ENCODE data around the gene GPR161. TPM values are rescaled to one million over a fixed set of nuclear protein-coding genes. Genes with fewer than 3 reads are reported as not detected.
A peak's percentile ranks its signal among the peaks of the same experiment; 100 is the strongest.
"Not testable (repeated sequence)": the region's sequence is repeated elsewhere in the genome, so short reads cannot be mapped to it uniquely, and the experiment has no call there.

The GPR161 gene
- total and polyA plus RNA-seq, 9 of the 15 experiments (the other 6 are each of a cell fraction or from before 2014, with no cell fraction given) = 0.15 to 2.4 (median 0.76) TPM

- H3K9me1 ChIP-seq (ENCODE audit: control insufficient read depth, insufficient read depth, low read length); intact Hi-C loops (cut with micrococcal nuclease); H3K27me3 ChIP-seq (ENCODE audit: control insufficient read depth in 2 of 2, insufficient read depth in 2 of 2, low read length in 2 of 2); H3K9me3 ChIP-seq (replicated peaks; ENCODE audit: control insufficient read depth, insufficient read depth, low read depth, low read length); H3K4me3 ChIP-seq; H2AFZ ChIP-seq (ENCODE audit: low read depth, low read length); DNase-seq (ENCODE audit: extremely low read depth in 1 of 4, low spot score in 3 of 4); H3K4me1 ChIP-seq (replicated peaks in 1 of 2; ENCODE audit: control insufficient read depth in 2 of 2, insufficient read depth in 2 of 2, low read length in 2 of 2); FAIRE-seq; in situ Hi-C loops (cut with MboI); H3K4me2 ChIP-seq (ENCODE audit: insufficient read depth, low read length); H3K79me2 ChIP-seq (ENCODE audit: control insufficient read depth, insufficient read depth, low read length); BruUV-seq (replicated peaks); H4K20me1 ChIP-seq (replicated peaks; ENCODE audit: control insufficient read depth, insufficient read depth, low read length); H3K9ac ChIP-seq (ENCODE audit: insufficient read depth in 1 of 2, low read depth in 2 of 2, low read length in 2 of 2); H3K27ac ChIP-seq (ENCODE audit: extremely low read depth, low read depth, low read length); CTCF ChIA-PET (ENCODE audit: low intra/inter-chr PET ratio): not testable (repeated sequence)
- peak; percentile 74 for ATAC-seq
- peaks cover 66% of the 10 kb centered on the region for H3K36me3 ChIP-seq (ENCODE audit: control insufficient read depth, insufficient read depth, low read length)
- 80% methylated on average over 19 of the region's 35 CpGs for whole genome bisulfite sequencing (ENCODE audit: insufficient coverage, low coverage, missing lambda C conversion rate)
- POLR2A ChIA-PET = interaction anchor here (1.9 kb wide), 1 partner anchor 9 kb away, joined by 8 read pairs; no protein-coding TSS in a partner anchor
- TF ChIP-seq POLR2G (IDR thresholded peaks at IDR 0.05; ENCODE audit: low read depth, low read length) = 0 out of 2 replicates have a peak, but pooled peaks have one; percentile 21
Observed at GRCh38 chr1:168056152-168056551, 80.6 kb downstream of the GPR161 start.

GRCh38 chr1:168054117-168054516 is 82.6 kb downstream of the GPR161 start:
- ChIA-PET POLR2A (interaction anchor here (1.2 to 1.9 kb wide), 2 partner anchors 10 to 11 kb away, joined by 3 to 8 read pairs; no protein-coding TSS in a partner anchor), CTCF (ENCODE audit: low intra/inter-chr PET ratio) (no interaction called here)
- no TSS peak for BruUV-seq (replicated peaks)
- DNase-seq (ENCODE audit: extremely low read depth in 1 of 4, low spot score in 3 of 4) = no peak
- WGBS (ENCODE audit: insufficient coverage, low coverage, missing lambda C conversion rate) = 82% methylated on average over 3 of the region's 3 CpGs
- no peaks in the 10 kb centered on the region for H4K20me1 ChIP-seq (replicated peaks; ENCODE audit: control insufficient read depth, insufficient read depth, low read length)
- intact Hi-C loops (cut with micrococcal nuclease) = no loop called here
- H2AFZ ChIP-seq (ENCODE audit: low read depth, low read length) = no peak overlapping the region
- no peak overlapping the region for H3K4me3 ChIP-seq
- H3K4me1 ChIP-seq (replicated peaks in 1 of 2; ENCODE audit: control insufficient read depth in 2 of 2, insufficient read depth in 2 of 2, low read length in 2 of 2) = no peaks in the 10 kb centered on the region
- no peaks in the 10 kb centered on the region for H3K9me3 ChIP-seq (replicated peaks; ENCODE audit: control insufficient read depth, insufficient read depth, low read depth, low read length)
- no peak overlapping the region for H3K4me2 ChIP-seq (ENCODE audit: insufficient read depth, low read length)
- H3K27me3 ChIP-seq (ENCODE audit: control insufficient read depth in 2 of 2, insufficient read depth in 2 of 2, low read length in 2 of 2) = no peaks in the 10 kb centered on the region
- no peak overlapping the region for H3K9ac ChIP-seq (ENCODE audit: insufficient read depth in 1 of 2, low read depth in 2 of 2, low read length in 2 of 2)
- H3K36me3 ChIP-seq (ENCODE audit: control insufficient read depth, insufficient read depth, low read length) = peaks cover 60% of the 10 kb centered on the region
- no peak for FAIRE-seq
- no peak overlapping the region for H3K27ac ChIP-seq (ENCODE audit: extremely low read depth, low read depth, low read length)
- no peaks in the 10 kb centered on the region for H3K9me1 ChIP-seq (ENCODE audit: control insufficient read depth, insufficient read depth, low read length)
- in situ Hi-C loops (cut with MboI) = no loop called here
- no peaks in the 10 kb centered on the region for H3K79me2 ChIP-seq (ENCODE audit: control insufficient read depth, insufficient read depth, low read length)
- ATAC-seq = no peak
- TF ChIP-seq SMAD2 (IDR thresholded peaks at IDR 0.05; ENCODE audit: low read depth, low read length) = no peak
- no peak for TF ChIP-seq DACH1 (IDR thresholded peaks at IDR 0.05; ENCODE audit: partially characterized antibody)
- no peak for TF ChIP-seq ZFP36 (IDR thresholded peaks at IDR 0.05; ENCODE audit: low read depth, low read length, partially characterized antibody)
- TF ChIP-seq ZNF24 (IDR thresholded peaks at IDR 0.05) = no peak
- no peak for TF ChIP-seq SRF (CRISPR knock-in tag; IDR thresholded peaks at IDR 0.05)
- TF ChIP-seq KLF10 (CRISPR knock-in tag; IDR thresholded peaks at IDR 0.05) = no peak
- no peak for TF ChIP-seq TRIM25 (IDR thresholded peaks at IDR 0.05; ENCODE audit: borderline replicate concordance)
- TF ChIP-seq SRSF1 (IDR thresholded peaks at IDR 0.05; ENCODE audit: low read depth, low read length) = no peak
- TF ChIP-seq CXXC5 (CRISPR knock-in tag; IDR thresholded peaks at IDR 0.05) = no peak
- TF ChIP-seq ZEB2 (IDR thresholded peaks at IDR 0.05) = no peak
- TF ChIP-seq PPARD (CRISPR knock-in tag; IDR thresholded peaks at IDR 0.05) = no peak
- no peak for TF ChIP-seq CAMTA2 (CRISPR knock-in tag; conservative IDR thresholded peaks at IDR 0.05)
- no peak for TF ChIP-seq ARID2 (IDR thresholded peaks at IDR 0.05)
- TF ChIP-seq HMGN3 (IDR thresholded peaks at IDR 0.05; ENCODE audit: borderline replicate concordance, extremely low read depth, insufficient read length, low read depth, low read length) = no peak

Measured in K562 (cell line).